GM23338 (cell line): Measurements from ENCODE around the gene TFPT. TPM values are rescaled to one million over a fixed set of nuclear protein-coding genes. Genes with fewer than 3 reads are reported as not detected.
A peak's percentile ranks its signal among the peaks of the same experiment; 100 is the strongest.

Experiments used
- ATAC-seq: fragments of 200-7000 bp; cut with Tn5 transposase; 3 replicates; pipeline ENCODE4 v1.9.1; 2020
- DNase-seq: peaks from one replicate; pipeline ENCODE4 v3.0.0-alpha.2; 2015; ENCODE audit warnings: low spot score
- H2AFZ ChIP-seq: fragments of 200-600 bp; sonication (generic); 2 replicates; pipeline ENCODE4 v1.8.0; 2016; ENCODE audit warnings: antibody characterized with exemption, mild to moderate bottlenecking, moderate library complexity
- H3F3A ChIP-seq: fragments of 200-600 bp; sonication (generic); replicated peaks from 2 replicates; pipeline ENCODE4 v1.8.0; 2017; ENCODE audit warnings: antibody characterized with exemption, mixed run types, low read depth
- H3K27ac ChIP-seq: fragments of 200-600 bp; sonication (generic); 2 replicates; pipeline ENCODE4 v1.6.1; 2016; ENCODE audit warnings: low read depth
- H3K27me3 ChIP-seq: fragments of 200-600 bp; sonication (generic); 2 replicates; pipeline ENCODE4 v1.8.0; 2016; ENCODE audit warnings: mild to moderate bottlenecking, mixed run types, moderate library complexity; ENCODE audit not compliant: insufficient read depth
- H3K36me3 ChIP-seq: fragments of 200-600 bp; sonication (generic); 2 replicates; pipeline ENCODE4 v1.8.0; 2016; ENCODE audit warnings: mild to moderate bottlenecking; ENCODE audit not compliant: insufficient read depth
- H3K4me1 ChIP-seq: fragments of 200-600 bp; sonication (generic); 2 replicates; pipeline ENCODE4 v1.8.0; 2016; ENCODE audit warnings: mild to moderate bottlenecking, moderate library complexity; ENCODE audit not compliant: insufficient read depth
- H3K4me2 ChIP-seq: fragments of 200-600 bp; sonication (generic); 2 replicates; pipeline ENCODE4 v1.7.1; 2017; ENCODE audit warnings: mixed run types
- H3K4me3 ChIP-seq: fragments of 200-600 bp; sonication (generic); 2 replicates; pipeline ENCODE4 v1.6.1; 2016; ENCODE audit warnings: mixed run types
- H3K79me2 ChIP-seq: fragments of 200-600 bp; sonication (generic); replicated peaks from 2 replicates; pipeline ENCODE4 v1.8.0; 2017; ENCODE audit warnings: mild to moderate bottlenecking; ENCODE audit not compliant: insufficient read depth
- H3K9me2 ChIP-seq: fragments of 200-600 bp; sonication (generic); 2 replicates; pipeline ENCODE4 v1.8.0; 2017; ENCODE audit not compliant: insufficient read depth
- H4K20me1 ChIP-seq: fragments of 200-600 bp; sonication (generic); replicated peaks from 2 replicates; pipeline ENCODE4 v1.8.0; 2017; ENCODE audit warnings: mild to moderate bottlenecking; ENCODE audit not compliant: insufficient read depth
- H3K27ac Mint-ChIP-seq: 2 replicates; pipeline ENCODE4 v1.8.0; 2020; ENCODE audit warnings: inconsistent platforms, mild to moderate bottlenecking, moderate library complexity, mixed read lengths
- H3K27me3 Mint-ChIP-seq: 3 replicates; pipeline ENCODE4 v1.8.0; 2022; ENCODE audit warnings: low read depth, mild to moderate bottlenecking, moderate library complexity, mixed read lengths, inconsistent platforms; ENCODE audit not compliant: insufficient read depth, poor library complexity
- H3K36me3 Mint-ChIP-seq: 3 replicates; pipeline ENCODE4 v1.8.0; 2021; ENCODE audit warnings: low read depth, mild to moderate bottlenecking, inconsistent platforms, moderate library complexity, mixed read lengths
- H3K4me1 Mint-ChIP-seq: 3 replicates; pipeline ENCODE4 v1.8.0; 2020; ENCODE audit warnings: mild to moderate bottlenecking, inconsistent platforms, mixed read lengths
- H3K4me3 Mint-ChIP-seq: 3 replicates; pipeline ENCODE4 v1.8.0; 2021; ENCODE audit warnings: moderate library complexity, mild to moderate bottlenecking, inconsistent platforms, mixed read lengths
- H3K9me3 Mint-ChIP-seq: 3 replicates; pipeline ENCODE4 v1.8.0; 2020; ENCODE audit warnings: moderate library complexity, mild to moderate bottlenecking, inconsistent platforms, mixed read lengths
- CREB1 ChIP-seq: fragments of 250-450 bp; sonication (Bioruptor Pico); IDR thresholded peaks from 2 replicates; pipeline ENCODE4 v1.5.0; 2020; ENCODE audit warnings: low read depth, mild to moderate bottlenecking, moderate library complexity
- EZH2 ChIP-seq: fragments of 200-600 bp; sonication (generic); IDR thresholded peaks from one replicate; pipeline ENCODE4 v1.8.0; 2017; ENCODE audit warnings: antibody characterized with exemption, mild to moderate bottlenecking, low read depth; ENCODE audit not compliant: unreplicated experiment
- EZH2phosphoT487 ChIP-seq: fragments of 200-600 bp; sonication (generic); IDR thresholded peaks from one replicate; pipeline ENCODE4 v1.8.1; 2018; ENCODE audit warnings: antibody characterized with exemption; ENCODE audit not compliant: unreplicated experiment
- JUNB ChIP-seq: IDR thresholded peaks from one replicate; pipeline ENCODE4 v1.6.1; 2016; ENCODE audit warnings: antibody characterized with exemption; ENCODE audit not compliant: unreplicated experiment
- NANOG ChIP-seq: IDR thresholded peaks from 2 replicates; pipeline ENCODE4 v1.6.1; 2016; ENCODE audit warnings: antibody characterized with exemption, borderline replicate concordance
- POLR2AphosphoS5 ChIP-seq: IDR thresholded peaks from 2 replicates; pipeline ENCODE4 v1.6.1; 2016; ENCODE audit warnings: antibody characterized with exemption, low read depth
- STAT1 ChIP-seq: IDR thresholded peaks from one replicate; pipeline ENCODE4 v1.6.1; 2016; ENCODE audit warnings: antibody characterized with exemption; ENCODE audit not compliant: unreplicated experiment
- ZNF114 ChIP-seq: fragments of 250-450 bp; sonication (Bioruptor Pico); IDR thresholded peaks from 2 replicates; pipeline ENCODE4 v1.5.0; 2020; ENCODE audit warnings: mild to moderate bottlenecking, moderate library complexity
- ZNF331 ChIP-seq: fragments of 250-450 bp; sonication (Bioruptor Pico); IDR thresholded peaks from 2 replicates; pipeline ENCODE4 v1.5.0; 2020; ENCODE audit warnings: low read depth, mild to moderate bottlenecking, moderate library complexity
- polyA plus RNA-seq: library from polyadenylated mRNA; unstranded; fragments of >200 nt; fragmentation: Nextera tagmentation; extraction: Ambion mirVana; gene quantifications from 2 replicates; pipeline ENCODE4 v1.2.1, GENCODE V29; 2016
- total RNA-seq: library from RNA; depleted of rRNA; stranded (reverse); fragments of >200 nt; shearing (Covaris generic); gene quantifications from 2 replicates; pipeline ENCODE4 v1.2.3, GENCODE V29; 2014
- TF ChIP-seq, protein P1 (sequence below): IDR thresholded peaks from one replicate; pipeline ENCODE4 v1.6.1; 2018; ENCODE audit warnings: antibody characterized with exemption; ENCODE audit not compliant: unreplicated experiment
- TF ChIP-seq, protein P2 (sequence below): fragments of 250-450 bp; sonication (Bioruptor Pico); IDR thresholded peaks from 2 replicates; pipeline ENCODE4 v1.5.0; 2020; ENCODE audit warnings: mild to moderate bottlenecking, moderate library complexity

Gene TFPT
- total and polyA plus RNA-seq, 2 experiments from 2014 or later, result 12.0 to 18.3 TPM

DNA sequence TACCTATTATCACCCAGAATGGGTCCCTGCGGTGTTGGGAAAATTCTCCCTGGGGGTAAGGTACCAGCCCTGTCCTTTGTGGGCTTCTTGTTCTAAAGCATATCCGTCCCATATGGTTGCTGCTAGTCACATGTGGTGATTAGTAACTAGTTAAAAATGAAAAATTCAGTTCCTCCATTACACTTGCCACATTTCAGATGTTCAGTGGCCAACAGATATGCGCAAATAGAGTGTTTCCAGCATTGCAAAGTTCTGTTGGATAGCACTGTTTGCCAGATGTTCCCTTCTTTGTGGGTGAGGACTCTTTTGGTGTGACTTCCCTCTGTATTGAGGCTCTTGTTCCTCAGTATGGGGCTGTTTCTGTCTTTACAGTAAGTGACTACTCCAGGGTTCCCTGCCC, 25.9 kb upstream of the TFPT start:
- Histone ChIP-seq H3K36me3 (peaks cover 24% of the 10 kb centered on the region), H3K27ac (0 out of 2 replicates have a peak overlapping the region, but pooled peaks have one; percentile 32), H3K4me2 (no peak overlapping the region), H3K4me1 (no peaks in the 10 kb centered on the region; the same call in 1 of the 2 replicates), H4K20me1 (peaks cover 49% of the 10 kb centered on the region), H3K4me3 (no peak overlapping the region), H3F3A (peaks cover 4% of the 10 kb centered on the region; the same call in 1 of the 2 replicates), H3K27me3 (no peaks in the 10 kb centered on the region), H2AFZ (no peak overlapping the region), H3K79me2 (peaks cover 51% of the 10 kb centered on the region), H3K9me2 (no peaks in the 10 kb centered on the region)
- no peak for ATAC-seq
- Mint-ChIP-seq H3K4me3 (no peak overlapping the region), H3K27ac (no peak overlapping the region), H3K36me3 (peaks cover 63% of the 10 kb centered on the region), H3K9me3 (no peaks in the 10 kb centered on the region; the same call in 2 of the 3 replicates), H3K27me3 (peaks cover 19% of the 10 kb centered on the region), H3K4me1 (peaks cover 23% of the 10 kb centered on the region)
- DNase-seq, result no peak
- TF ChIP-seq ZNF331 (CRISPR knock-in tag) (no peak), CREB1 (CRISPR knock-in tag) (no peak), ZNF114 (CRISPR knock-in tag) (no peak), NANOG (no peak), JUNB (no peak)

DNA sequence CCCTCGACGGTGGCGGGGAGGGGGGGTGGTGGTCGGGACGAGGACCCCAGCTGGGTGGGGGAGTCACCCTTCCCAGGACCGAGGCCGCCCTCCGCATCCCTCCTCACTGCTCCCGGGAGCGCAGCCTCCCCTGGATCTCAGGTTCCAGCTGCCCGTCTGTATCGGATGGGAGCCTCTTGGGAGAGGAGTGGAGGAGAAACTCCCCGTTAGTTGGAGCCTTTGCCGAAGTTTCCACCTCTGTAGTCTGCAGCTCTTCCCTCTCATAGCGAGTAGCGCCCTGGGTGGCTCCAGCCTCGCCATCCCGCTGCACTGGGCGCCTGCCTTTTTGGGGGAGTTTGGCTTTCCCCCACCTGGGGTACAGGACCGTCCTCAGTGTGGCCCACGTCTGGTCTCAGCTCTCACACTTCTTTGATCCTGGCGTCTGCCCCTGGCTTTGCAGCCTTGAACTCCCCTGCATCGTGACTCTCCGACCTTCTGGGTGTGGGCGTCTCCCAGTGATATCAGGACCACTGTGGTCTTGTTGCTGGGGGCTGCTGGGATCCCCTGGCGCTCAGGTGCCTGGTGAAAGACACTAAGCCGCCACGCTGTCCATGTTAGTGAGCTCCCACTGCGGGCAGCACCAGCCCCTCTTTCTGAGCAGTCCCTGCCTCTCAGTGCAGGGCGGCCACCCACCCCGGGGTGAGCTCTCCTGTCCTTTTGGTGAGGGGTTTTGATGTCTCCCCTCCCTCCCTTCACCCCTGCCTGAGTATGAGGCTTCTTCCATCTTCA, 23.2 kb upstream of the TFPT start:
- H3K4me1 ChIP-seq, result peaks cover 7% of the 10 kb centered on the region
- H3K27me3 Mint-ChIP-seq, result peaks cover 21% of the 10 kb centered on the region
- peak; percentile 28 for DNase-seq
- H3K36me3 ChIP-seq, result peaks cover 11% of the 10 kb centered on the region
- peak overlapping the region; percentile 86 for H3K4me3 Mint-ChIP-seq
- no peaks in the 10 kb centered on the region for H3K9me2 ChIP-seq
- peaks cover 49% of the 10 kb centered on the region for H4K20me1 ChIP-seq
- peak overlapping the region; percentile 87 for H3K4me3 ChIP-seq
- H2AFZ ChIP-seq, result no peak overlapping the region
- no peaks in the 10 kb centered on the region for H3K27me3 ChIP-seq
- H3K9me3 Mint-ChIP-seq, result peaks cover 7% of the 10 kb centered on the region
- H3K27ac ChIP-seq, result no peak overlapping the region
- peak overlapping the region; percentile 84 for H3K4me2 ChIP-seq
- peaks cover 33% of the 10 kb centered on the region for H3K4me1 Mint-ChIP-seq
- H3K27ac Mint-ChIP-seq, result peak overlapping the region; percentile 30
- H3K79me2 ChIP-seq, result peaks cover 51% of the 10 kb centered on the region
- peaks cover 43% of the 10 kb centered on the region for H3K36me3 Mint-ChIP-seq
- no peak for ATAC-seq
- H3F3A ChIP-seq, result peaks cover 13% of the 10 kb centered on the region
- TF ChIP-seq, protein P1, sequence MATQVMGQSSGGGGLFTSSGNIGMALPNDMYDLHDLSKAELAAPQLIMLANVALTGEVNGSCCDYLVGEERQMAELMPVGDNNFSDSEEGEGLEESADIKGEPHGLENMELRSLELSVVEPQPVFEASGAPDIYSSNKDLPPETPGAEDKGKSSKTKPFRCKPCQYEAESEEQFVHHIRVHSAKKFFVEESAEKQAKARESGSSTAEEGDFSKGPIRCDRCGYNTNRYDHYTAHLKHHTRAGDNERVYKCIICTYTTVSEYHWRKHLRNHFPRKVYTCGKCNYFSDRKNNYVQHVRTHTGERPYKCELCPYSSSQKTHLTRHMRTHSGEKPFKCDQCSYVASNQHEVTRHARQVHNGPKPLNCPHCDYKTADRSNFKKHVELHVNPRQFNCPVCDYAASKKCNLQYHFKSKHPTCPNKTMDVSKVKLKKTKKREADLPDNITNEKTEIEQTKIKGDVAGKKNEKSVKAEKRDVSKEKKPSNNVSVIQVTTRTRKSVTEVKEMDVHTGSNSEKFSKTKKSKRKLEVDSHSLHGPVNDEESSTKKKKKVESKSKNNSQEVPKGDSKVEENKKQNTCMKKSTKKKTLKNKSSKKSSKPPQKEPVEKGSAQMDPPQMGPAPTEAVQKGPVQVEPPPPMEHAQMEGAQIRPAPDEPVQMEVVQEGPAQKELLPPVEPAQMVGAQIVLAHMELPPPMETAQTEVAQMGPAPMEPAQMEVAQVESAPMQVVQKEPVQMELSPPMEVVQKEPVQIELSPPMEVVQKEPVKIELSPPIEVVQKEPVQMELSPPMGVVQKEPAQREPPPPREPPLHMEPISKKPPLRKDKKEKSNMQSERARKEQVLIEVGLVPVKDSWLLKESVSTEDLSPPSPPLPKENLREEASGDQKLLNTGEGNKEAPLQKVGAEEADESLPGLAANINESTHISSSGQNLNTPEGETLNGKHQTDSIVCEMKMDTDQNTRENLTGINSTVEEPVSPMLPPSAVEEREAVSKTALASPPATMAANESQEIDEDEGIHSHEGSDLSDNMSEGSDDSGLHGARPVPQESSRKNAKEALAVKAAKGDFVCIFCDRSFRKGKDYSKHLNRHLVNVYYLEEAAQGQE, result no peak
- no peak for TF ChIP-seq ZNF331 (CRISPR knock-in tag)
- TF ChIP-seq EZH2phosphoT487, result no peak
- TF ChIP-seq JUNB, result no peak
- no peak for TF ChIP-seq NANOG
- no peak for TF ChIP-seq STAT1
- no peak for TF ChIP-seq CREB1 (CRISPR knock-in tag)
- no peak for TF ChIP-seq EZH2
- no peak for TF ChIP-seq POLR2AphosphoS5
- TF ChIP-seq, protein P2, sequence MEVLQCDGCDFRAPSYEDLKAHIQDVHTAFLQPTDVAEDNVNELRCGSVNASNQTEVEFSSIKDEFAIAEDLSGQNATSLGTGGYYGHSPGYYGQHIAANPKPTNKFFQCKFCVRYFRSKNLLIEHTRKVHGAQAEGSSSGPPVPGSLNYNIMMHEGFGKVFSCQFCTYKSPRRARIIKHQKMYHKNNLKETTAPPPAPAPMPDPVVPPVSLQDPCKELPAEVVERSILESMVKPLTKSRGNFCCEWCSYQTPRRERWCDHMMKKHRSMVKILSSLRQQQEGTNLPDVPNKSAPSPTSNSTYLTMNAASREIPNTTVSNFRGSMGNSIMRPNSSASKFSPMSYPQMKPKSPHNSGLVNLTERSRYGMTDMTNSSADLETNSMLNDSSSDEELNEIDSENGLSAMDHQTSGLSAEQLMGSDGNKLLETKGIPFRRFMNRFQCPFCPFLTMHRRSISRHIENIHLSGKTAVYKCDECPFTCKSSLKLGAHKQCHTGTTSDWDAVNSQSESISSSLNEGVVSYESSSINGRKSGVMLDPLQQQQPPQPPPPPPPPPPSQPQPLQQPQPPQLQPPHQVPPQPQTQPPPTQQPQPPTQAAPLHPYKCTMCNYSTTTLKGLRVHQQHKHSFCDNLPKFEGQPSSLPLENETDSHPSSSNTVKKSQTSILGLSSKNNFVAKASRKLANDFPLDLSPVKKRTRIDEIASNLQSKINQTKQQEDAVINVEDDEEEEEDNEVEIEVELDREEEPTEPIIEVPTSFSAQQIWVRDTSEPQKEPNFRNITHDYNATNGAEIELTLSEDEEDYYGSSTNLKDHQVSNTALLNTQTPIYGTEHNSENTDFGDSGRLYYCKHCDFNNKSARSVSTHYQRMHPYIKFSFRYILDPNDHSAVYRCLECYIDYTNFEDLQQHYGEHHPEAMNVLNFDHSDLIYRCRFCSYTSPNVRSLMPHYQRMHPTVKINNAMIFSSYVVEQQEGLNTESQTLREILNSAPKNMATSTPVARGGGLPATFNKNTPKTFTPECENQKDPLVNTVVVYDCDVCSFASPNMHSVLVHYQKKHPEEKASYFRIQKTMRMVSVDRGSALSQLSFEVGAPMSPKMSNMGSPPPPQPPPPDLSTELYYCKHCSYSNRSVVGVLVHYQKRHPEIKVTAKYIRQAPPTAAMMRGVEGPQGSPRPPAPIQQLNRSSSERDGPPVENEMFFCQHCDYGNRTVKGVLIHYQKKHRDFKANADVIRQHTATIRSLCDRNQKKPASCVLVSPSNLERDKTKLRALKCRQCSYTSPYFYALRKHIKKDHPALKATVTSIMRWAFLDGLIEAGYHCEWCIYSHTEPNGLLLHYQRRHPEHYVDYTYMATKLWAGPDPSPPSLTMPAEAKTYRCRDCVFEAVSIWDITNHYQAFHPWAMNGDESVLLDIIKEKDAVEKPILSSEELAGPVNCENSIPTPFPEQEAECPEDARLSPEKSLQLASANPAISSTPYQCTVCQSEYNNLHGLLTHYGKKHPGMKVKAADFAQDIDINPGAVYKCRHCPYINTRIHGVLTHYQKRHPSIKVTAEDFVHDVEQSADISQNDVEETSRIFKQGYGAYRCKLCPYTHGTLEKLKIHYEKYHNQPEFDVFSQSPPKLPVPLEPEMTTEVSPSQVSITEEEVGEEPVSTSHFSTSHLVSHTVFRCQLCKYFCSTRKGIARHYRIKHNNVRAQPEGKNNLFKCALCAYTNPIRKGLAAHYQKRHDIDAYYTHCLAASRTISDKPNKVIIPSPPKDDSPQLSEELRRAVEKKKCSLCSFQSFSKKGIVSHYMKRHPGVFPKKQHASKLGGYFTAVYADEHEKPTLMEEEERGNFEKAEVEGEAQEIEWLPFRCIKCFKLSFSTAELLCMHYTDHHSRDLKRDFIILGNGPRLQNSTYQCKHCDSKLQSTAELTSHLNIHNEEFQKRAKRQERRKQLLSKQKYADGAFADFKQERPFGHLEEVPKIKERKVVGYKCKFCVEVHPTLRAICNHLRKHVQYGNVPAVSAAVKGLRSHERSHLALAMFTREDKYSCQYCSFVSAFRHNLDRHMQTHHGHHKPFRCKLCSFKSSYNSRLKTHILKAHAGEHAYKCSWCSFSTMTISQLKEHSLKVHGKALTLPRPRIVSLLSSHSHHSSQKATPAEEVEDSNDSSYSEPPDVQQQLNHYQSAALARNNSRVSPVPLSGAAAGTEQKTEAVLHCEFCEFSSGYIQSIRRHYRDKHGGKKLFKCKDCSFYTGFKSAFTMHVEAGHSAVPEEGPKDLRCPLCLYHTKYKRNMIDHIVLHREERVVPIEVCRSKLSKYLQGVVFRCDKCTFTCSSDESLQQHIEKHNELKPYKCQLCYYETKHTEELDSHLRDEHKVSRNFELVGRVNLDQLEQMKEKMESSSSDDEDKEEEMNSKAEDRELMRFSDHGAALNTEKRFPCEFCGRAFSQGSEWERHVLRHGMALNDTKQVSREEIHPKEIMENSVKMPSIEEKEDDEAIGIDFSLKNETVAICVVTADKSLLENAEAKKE (CRISPR knock-in tag), result no peak
